PFSK-1 (cell line): ENCODE results near the gene CYTL1.

Source experiments
- FOXP2 ChIP-seq: optimal IDR thresholded peaks from 2 replicates; pipeline ENCODE3; 2011; ENCODE audit warnings: borderline replicate concordance, control low read depth, inconsistent platforms; ENCODE audit not compliant: insufficient read depth; ENCODE audit errors: extremely low read length, extremely low read depth
- POLR2AphosphoS5 ChIP-seq: IDR thresholded peaks from 2 replicates; pipeline ENCODE4 v1.6.1; 2012; ENCODE audit warnings: low read depth, mild to moderate bottlenecking, control low read depth, low read length, moderate library complexity
- SIN3A ChIP-seq: IDR thresholded peaks from 2 replicates; pipeline ENCODE4 v1.6.1; 2012; ENCODE audit warnings: mild to moderate bottlenecking, low read length, moderate library complexity, borderline replicate concordance; ENCODE audit not compliant: insufficient read depth
- TAF1 ChIP-seq: IDR thresholded peaks from 2 replicates; pipeline ENCODE4 v1.6.1; 2012; ENCODE audit warnings: low read length, control low read depth, borderline replicate concordance; ENCODE audit not compliant: insufficient read depth
- TF ChIP-seq, protein P1 (sequence below), 2 experiments: IDR thresholded peaks; 2 replicates each; pipeline versions ENCODE4 v1.6.1 to v1.8.0; 2011 to 2012; ENCODE audit warnings: low read depth in 2 of 2, low read length in 2 of 2, control low read depth in 1 of 2, inconsistent platforms in 1 of 2, mild to moderate bottlenecking in 1 of 2, moderate library complexity in 1 of 2; ENCODE audit not compliant: insufficient read depth in 1 of 2

The CYTL1 gene

DNA sequence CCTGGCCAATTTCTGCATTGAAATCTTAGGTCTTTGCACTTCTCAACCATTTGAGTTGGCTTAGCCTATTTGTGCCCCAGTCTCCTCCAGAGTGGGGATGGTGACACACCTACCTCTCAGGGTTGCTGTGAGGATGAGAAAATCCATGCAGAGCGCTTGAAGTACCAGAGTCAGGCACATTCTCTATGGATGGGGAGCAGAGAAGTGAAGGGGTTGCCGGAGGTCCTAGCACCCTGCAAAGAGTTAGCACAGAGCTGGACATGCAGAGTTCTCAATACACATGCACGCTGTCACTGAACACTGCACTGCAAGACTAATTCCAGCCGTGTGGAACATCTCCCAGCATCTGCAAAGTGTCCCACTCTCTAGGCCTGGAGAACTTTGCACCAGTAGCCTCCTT, 29.5 kb upstream of the CYTL1 start:
- TF ChIP-seq POLR2AphosphoS5, result no peak
- TF ChIP-seq, protein P1, sequence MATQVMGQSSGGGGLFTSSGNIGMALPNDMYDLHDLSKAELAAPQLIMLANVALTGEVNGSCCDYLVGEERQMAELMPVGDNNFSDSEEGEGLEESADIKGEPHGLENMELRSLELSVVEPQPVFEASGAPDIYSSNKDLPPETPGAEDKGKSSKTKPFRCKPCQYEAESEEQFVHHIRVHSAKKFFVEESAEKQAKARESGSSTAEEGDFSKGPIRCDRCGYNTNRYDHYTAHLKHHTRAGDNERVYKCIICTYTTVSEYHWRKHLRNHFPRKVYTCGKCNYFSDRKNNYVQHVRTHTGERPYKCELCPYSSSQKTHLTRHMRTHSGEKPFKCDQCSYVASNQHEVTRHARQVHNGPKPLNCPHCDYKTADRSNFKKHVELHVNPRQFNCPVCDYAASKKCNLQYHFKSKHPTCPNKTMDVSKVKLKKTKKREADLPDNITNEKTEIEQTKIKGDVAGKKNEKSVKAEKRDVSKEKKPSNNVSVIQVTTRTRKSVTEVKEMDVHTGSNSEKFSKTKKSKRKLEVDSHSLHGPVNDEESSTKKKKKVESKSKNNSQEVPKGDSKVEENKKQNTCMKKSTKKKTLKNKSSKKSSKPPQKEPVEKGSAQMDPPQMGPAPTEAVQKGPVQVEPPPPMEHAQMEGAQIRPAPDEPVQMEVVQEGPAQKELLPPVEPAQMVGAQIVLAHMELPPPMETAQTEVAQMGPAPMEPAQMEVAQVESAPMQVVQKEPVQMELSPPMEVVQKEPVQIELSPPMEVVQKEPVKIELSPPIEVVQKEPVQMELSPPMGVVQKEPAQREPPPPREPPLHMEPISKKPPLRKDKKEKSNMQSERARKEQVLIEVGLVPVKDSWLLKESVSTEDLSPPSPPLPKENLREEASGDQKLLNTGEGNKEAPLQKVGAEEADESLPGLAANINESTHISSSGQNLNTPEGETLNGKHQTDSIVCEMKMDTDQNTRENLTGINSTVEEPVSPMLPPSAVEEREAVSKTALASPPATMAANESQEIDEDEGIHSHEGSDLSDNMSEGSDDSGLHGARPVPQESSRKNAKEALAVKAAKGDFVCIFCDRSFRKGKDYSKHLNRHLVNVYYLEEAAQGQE (IDR thresholded peaks at IDR 0.05; ENCODE audit: insufficient read depth in 1 of 2, low read depth in 2 of 2, low read length in 2 of 2), result no peak
- TF ChIP-seq SIN3A, result no peak
- TF ChIP-seq FOXP2, result no peak

DNA sequence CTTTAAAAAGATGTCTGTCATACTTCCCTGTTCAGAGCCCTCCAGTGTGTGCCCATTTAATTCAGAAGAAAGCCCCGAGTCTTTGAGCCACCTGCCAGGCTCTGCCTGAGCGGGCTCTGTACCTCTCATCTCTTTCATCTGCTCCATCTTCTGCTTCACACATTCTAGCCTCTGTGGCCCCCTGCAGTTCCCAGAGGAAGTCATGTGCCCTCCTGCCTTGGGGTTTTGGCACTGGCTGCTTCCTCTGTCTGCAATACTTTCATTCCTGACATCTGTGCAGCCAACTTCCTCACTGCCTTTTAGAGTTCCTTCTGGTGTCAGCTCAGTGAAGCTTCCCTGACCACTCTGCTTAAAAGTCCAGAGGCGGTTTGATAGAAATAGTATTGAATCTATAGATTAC, 25.8 kb upstream of the CYTL1 start:
- TF ChIP-seq, protein P1 (IDR thresholded peaks at IDR 0.05; ENCODE audit: insufficient read depth in 1 of 2, low read depth in 2 of 2, low read length in 2 of 2), result no peak; a peak in 1 of 4 replicates
- TF ChIP-seq FOXP2 (no peak), POLR2AphosphoS5 (no peak), TAF1 (no peak), SIN3A (no peak)

DNA sequence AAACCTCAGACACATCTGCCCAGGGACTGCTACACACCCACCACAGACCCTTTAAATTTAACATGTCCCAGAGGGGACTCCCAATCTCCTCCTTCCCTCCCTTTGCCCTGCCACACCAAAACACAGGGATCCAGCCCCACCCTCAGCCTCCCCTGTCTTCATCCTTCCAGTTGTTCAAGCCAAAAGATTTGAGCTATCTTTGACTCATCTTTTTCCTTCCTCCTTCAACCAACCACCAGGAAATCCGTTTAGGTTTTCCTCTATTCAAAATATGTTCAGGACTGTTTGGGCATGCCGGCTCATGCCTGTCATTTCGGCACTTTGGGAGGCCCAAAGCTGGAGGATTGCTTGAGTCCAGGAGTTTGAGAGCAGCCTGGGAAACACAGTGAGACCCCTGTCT, 25.1 kb upstream of the CYTL1 start:
- TF ChIP-seq, protein P1 (IDR thresholded peaks at IDR 0.05; ENCODE audit: insufficient read depth in 1 of 2, low read depth in 2 of 2, low read length in 2 of 2), result no peak
- no peak for TF ChIP-seq POLR2AphosphoS5
- TF ChIP-seq TAF1, result no peak
- no peak for TF ChIP-seq SIN3A
- TF ChIP-seq FOXP2, result no peak

DNA sequence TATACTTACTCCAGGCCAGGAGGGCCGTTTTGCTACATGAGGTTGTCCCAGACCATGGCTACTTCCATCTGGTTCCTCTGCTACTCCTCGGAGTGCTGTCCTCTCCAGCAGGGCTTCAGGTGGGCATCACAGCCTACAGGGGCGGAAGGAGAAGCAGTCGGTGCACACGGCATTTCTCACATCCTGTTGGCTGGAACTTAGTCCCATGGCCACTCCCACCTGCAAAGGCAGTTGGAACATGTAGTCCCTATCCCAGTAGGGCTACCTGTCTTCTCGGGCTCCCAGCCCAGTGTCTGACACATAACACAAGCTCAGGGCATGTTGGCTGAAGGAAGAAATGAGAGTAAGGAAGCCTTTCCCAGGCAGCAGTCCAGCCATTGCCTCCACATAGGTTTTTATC, 24.3 kb upstream of the CYTL1 start:
- no peak for TF ChIP-seq FOXP2
- TF ChIP-seq POLR2AphosphoS5, result no peak
- TF ChIP-seq SIN3A, result no peak
- TF ChIP-seq TAF1, result no peak
- TF ChIP-seq, protein P1 (IDR thresholded peaks at IDR 0.05; ENCODE audit: insufficient read depth in 1 of 2, low read depth in 2 of 2, low read length in 2 of 2), result no peak

DNA sequence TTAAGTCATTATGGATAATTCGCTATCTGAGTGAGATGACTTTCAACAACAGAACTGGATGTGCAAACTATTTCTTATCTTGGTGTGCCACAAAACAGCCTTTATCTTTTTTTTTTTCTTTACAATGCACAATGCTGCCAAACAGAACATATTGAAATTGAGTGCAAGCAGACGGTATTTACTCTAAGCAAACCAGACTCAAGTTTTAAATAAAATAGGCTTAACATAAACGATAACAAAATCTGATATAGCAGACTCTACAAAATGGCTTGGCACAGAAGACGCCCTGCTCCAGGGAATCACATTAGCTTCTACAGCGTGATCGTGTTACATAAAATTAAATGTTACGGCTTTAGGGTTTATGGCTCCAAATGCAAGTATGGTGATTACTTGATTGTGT, 22.4 kb upstream of the CYTL1 start:
- no peak for TF ChIP-seq TAF1
- TF ChIP-seq FOXP2, result no peak
- TF ChIP-seq SIN3A, result no peak
- TF ChIP-seq, protein P1 (IDR thresholded peaks at IDR 0.05; ENCODE audit: insufficient read depth in 1 of 2, low read depth in 2 of 2, low read length in 2 of 2), result no peak
- TF ChIP-seq POLR2AphosphoS5, result no peak
